GM18520 (cell line): ENCODE measurements around the gene MAST2.
"Not testable (repeated sequence)": the region's sequence is repeated elsewhere in the genome, so short reads cannot be mapped to it uniquely, and the experiment has no call there.

ENCODE experiments used
- ATAC-seq: cut with Tn5 transposase; IDR thresholded peaks from one replicate; pipeline ENCODE4 v1.9.1; 2021; ENCODE audit not compliant: unreplicated experiment

MAST2 gene

GRCh38 chr1:45809761-45810160 is 6.3 kb downstream of the MAST2 start:
- no peak for ATAC-seq

- no peak for ATAC-seq
Observed at GRCh38 chr1:45814776-45815175, 11.4 kb downstream of the MAST2 start.

GRCh38 chr1:45815667-45816458 is 12.5 kb downstream of the MAST2 start:
- ATAC-seq: no peak

- ATAC-seq: no peak
Observed at GRCh38 chr1:45820173-45820572, 16.8 kb downstream of the MAST2 start.

- no peak for ATAC-seq
Observed at GRCh38 chr1:45820788-45821187, 17.4 kb downstream of the MAST2 start.

- ATAC-seq: no peak
Observed at GRCh38 chr1:45822644-45823043, 19.2 kb downstream of the MAST2 start.

- no peak for ATAC-seq
Observed at GRCh38 chr1:45824607-45825006, 21.2 kb downstream of the MAST2 start.

GRCh38 chr1:45827256-45827655 is 23.8 kb downstream of the MAST2 start:
- no peak for ATAC-seq

GRCh38 chr1:45828841-45829240 is 25.4 kb downstream of the MAST2 start:
- no peak for ATAC-seq

GRCh38 chr1:45833361-45833760 is 29.9 kb downstream of the MAST2 start:
- ATAC-seq: no peak

- no peak for ATAC-seq
Observed at GRCh38 chr1:45834689-45835088, 31.3 kb downstream of the MAST2 start.

- ATAC-seq: no peak
Observed at GRCh38 chr1:45836451-45836850, 33.0 kb downstream of the MAST2 start.

- ATAC-seq: not testable (repeated sequence)
Observed at GRCh38 chr1:45836861-45837260, 33.4 kb downstream of the MAST2 start.

- ATAC-seq: not testable (repeated sequence)
Observed at GRCh38 chr1:45838322-45838721, 34.9 kb downstream of the MAST2 start.

- ATAC-seq: no peak
Observed at GRCh38 chr1:45840704-45841103, 37.3 kb downstream of the MAST2 start.

GRCh38 chr1:45842786-45843185 is 39.4 kb downstream of the MAST2 start:
- no peak for ATAC-seq

GRCh38 chr1:45843474-45843905 is 40.1 kb downstream of the MAST2 start:
- ATAC-seq: no peak

- not testable (repeated sequence) for ATAC-seq
Observed at GRCh38 chr1:45844000-45844399, 40.6 kb downstream of the MAST2 start.

GRCh38 chr1:45846931-45847330 is 43.5 kb downstream of the MAST2 start:
- no peak for ATAC-seq

GRCh38 chr1:45848097-45848496 is 44.7 kb downstream of the MAST2 start:
- ATAC-seq: no peak

- no peak for ATAC-seq
Observed at GRCh38 chr1:45848714-45849113, 45.3 kb downstream of the MAST2 start.

GRCh38 chr1:45850017-45850416 is 46.6 kb downstream of the MAST2 start:
- no peak for ATAC-seq

- no peak for ATAC-seq
Observed at GRCh38 chr1:45854724-45855123, 51.3 kb downstream of the MAST2 start.
